Measurements from ENCODE around the gene LSR.

Gene LSR

GRCh38 chr19:35287713-35288112, 38.9 kb downstream of the LSR start:
- ChIA-PET CTCF (interaction anchor here (1.2 kb wide), 1 partner anchor 13 kb away, joined by 3 read pairs; no protein-coding TSS in a partner anchor), POLR2A (no interaction called here)
- 94% methylated on average over 4 of the region's 10 CpGs for WGBS (ENCODE audit: insufficient coverage)
- no peak overlapping the region for H3K27ac ChIP-seq (ENCODE audit: insufficient read depth in 1 of 2, low read depth in 1 of 2, low read length in 2 of 2, poor library complexity in 1 of 2, severe bottlenecking in 2 of 2)
- no peak overlapping the region for H3K4me3 ChIP-seq (ENCODE audit: control insufficient read depth in 1 of 7, extremely low read depth in 1 of 7, insufficient read depth in 4 of 7, low read depth in 2 of 7, low read length in 6 of 7)
- H3K27me3 ChIP-seq (replicated peaks in 2 of 5; ENCODE audit: control insufficient read depth in 4 of 5, insufficient read depth in 5 of 5, low read length in 4 of 5) = no peaks in the 10 kb centered on the region
- DNase-seq = no peak
- H3K36me3 ChIP-seq (ENCODE audit: control insufficient read depth in 4 of 4, insufficient read depth in 4 of 4, low read length in 3 of 4) = no peaks in the 10 kb centered on the region
- peaks cover 0 to 9% (median 2%) of the 10 kb centered on the region in 4 experiments for H3K4me1 ChIP-seq (ENCODE audit: control extremely low read depth in 1 of 4, control insufficient read depth in 4 of 4, insufficient read depth in 4 of 4, low read length in 3 of 4)
- no peaks in the 10 kb centered on the region for H3K9me3 ChIP-seq (ENCODE audit: control extremely low read depth in 1 of 5, control insufficient read depth in 4 of 5, insufficient read depth in 2 of 5, low read depth in 1 of 5, low read length in 4 of 5)

DNA sequence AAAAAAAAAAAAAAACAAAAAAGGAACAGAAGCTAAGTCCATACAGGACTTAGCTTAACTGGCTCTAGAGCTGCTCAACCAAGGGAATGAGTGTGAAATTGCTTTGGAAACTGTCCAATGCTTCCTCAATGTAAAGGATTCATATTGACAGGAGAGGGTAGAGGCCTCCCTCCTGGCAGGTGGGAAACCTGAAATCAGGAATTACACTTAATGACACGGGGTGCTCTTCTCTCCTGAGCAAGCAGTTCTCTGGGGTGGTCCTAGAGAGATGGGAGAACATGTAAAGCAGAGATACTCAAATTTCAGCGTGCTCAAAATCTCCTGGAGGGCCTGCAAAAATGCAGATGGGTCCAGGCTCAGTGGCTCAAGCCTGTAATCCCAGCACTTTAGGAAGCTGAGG, 39.5 kb downstream of the LSR start:
- DNase-seq = no peak
- WGBS (ENCODE audit: insufficient coverage) = 100% methylated on average over 1 of the region's 2 CpGs
- H3K9me3 ChIP-seq (ENCODE audit: control extremely low read depth in 1 of 5, control insufficient read depth in 4 of 5, insufficient read depth in 2 of 5, low read depth in 1 of 5, low read length in 4 of 5) = no peaks in the 10 kb centered on the region
- POLR2A ChIA-PET = no interaction called here
- H3K4me3 ChIP-seq (ENCODE audit: control insufficient read depth in 1 of 7, extremely low read depth in 1 of 7, insufficient read depth in 4 of 7, low read depth in 2 of 7, low read length in 6 of 7) = no peak overlapping the region
- no peaks in the 10 kb centered on the region for H3K36me3 ChIP-seq (ENCODE audit: control insufficient read depth in 4 of 4, insufficient read depth in 4 of 4, low read length in 3 of 4)
- H3K27me3 ChIP-seq (replicated peaks in 2 of 5; ENCODE audit: control insufficient read depth in 4 of 5, insufficient read depth in 5 of 5, low read length in 4 of 5) = no peaks in the 10 kb centered on the region
- CTCF ChIA-PET = interaction anchor here (1.2 kb wide), 1 partner anchor 13 kb away, joined by 3 read pairs; no protein-coding TSS in a partner anchor
- H3K4me1 ChIP-seq (ENCODE audit: control extremely low read depth in 1 of 4, control insufficient read depth in 4 of 4, insufficient read depth in 4 of 4, low read length in 3 of 4) = peaks cover 0 to 11% (median 1%) of the 10 kb centered on the region in 4 experiments
- no peak overlapping the region for H3K27ac ChIP-seq (ENCODE audit: insufficient read depth in 1 of 2, low read depth in 1 of 2, low read length in 2 of 2, poor library complexity in 1 of 2, severe bottlenecking in 2 of 2)

DNA sequence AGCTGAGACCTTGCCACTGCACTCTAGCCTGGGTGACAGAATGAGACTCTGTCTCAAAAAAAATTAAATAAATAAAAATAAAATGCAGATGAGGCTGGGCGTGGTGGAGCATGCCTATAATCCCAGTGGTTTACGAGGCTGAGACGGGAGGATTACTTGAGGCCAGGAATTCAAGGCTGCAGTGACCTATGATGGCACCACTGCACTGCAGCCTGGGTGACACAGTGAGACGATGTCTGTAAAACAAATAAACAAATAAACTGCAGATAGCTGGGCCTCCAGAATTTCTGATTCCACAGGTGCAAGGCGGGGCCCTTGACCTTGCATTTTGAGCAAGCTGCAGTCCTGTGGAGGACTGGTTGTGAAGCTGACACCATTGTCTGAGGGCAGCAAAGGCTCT, 40.1 kb downstream of the LSR start:
- no peaks in the 10 kb centered on the region for H3K9me3 ChIP-seq (ENCODE audit: control extremely low read depth in 1 of 5, control insufficient read depth in 4 of 5, insufficient read depth in 2 of 5, low read depth in 1 of 5, low read length in 4 of 5)
- DNase-seq = no peak
- H3K4me1 ChIP-seq (ENCODE audit: control extremely low read depth in 1 of 4, control insufficient read depth in 4 of 4, insufficient read depth in 4 of 4, low read length in 3 of 4) = peaks cover 0 to 13% (median 1%) of the 10 kb centered on the region in 4 experiments
- WGBS (ENCODE audit: insufficient coverage) = 97% methylated on average over 5 of the region's 5 CpGs
- CTCF ChIA-PET = interaction anchor here (1.0 to 1.3 kb wide), 3 partner anchors 14 to 18 kb away, joined by 3 to 5 read pairs (median 3); no protein-coding TSS in a partner anchor
- POLR2A ChIA-PET = interaction anchor here (0.6 kb wide), 1 partner anchor 85 kb away, joined by 3 read pairs; no protein-coding TSS in a partner anchor
- no peak overlapping the region for H3K4me3 ChIP-seq (ENCODE audit: control insufficient read depth in 1 of 7, extremely low read depth in 1 of 7, insufficient read depth in 4 of 7, low read depth in 2 of 7, low read length in 6 of 7)
- H3K27ac ChIP-seq (ENCODE audit: insufficient read depth in 1 of 2, low read depth in 1 of 2, low read length in 2 of 2, poor library complexity in 1 of 2, severe bottlenecking in 2 of 2) = no peak overlapping the region
- H3K36me3 ChIP-seq (ENCODE audit: control insufficient read depth in 4 of 4, insufficient read depth in 4 of 4, low read length in 3 of 4) = no peaks in the 10 kb centered on the region
- no peaks in the 10 kb centered on the region for H3K27me3 ChIP-seq (replicated peaks in 2 of 5; ENCODE audit: control insufficient read depth in 4 of 5, insufficient read depth in 5 of 5, low read length in 4 of 5)

DNA sequence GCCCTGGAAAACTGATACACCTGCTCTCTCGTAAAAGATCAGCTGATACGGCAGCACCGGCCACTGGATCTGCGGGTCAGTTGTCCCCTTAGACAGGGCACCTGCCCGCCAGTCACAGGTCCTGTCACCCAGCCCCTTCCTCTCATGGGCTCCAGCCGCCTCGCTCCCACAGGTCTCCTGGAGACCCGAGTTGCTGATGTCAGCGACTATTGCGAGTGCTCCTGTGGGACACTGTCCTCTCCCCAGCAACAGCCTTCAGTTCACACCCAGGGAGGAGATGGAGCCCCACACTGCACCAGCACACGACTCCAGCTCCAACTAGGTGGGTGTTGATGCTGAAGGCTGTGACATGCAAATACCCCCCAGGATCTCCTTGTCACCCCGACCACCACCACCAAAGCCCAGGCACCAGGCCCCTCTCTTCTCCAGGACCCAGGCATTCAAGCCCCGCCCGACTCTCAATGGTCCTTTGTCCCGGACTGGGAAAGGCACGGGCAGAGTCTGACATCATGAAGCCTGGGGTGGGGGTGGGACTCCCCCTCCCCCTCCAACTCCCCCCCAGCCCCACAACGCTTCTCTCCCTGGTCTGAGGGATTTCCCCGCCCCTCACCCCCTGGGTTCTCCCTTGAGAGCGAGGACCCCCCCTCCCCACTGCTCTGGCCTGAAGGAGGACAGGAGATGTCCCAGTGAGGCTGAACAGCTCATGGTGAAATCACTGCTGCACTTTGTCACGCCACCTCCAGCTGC, 41.8 kb downstream of the LSR start:
- no peak for DNase-seq
- WGBS (ENCODE audit: insufficient coverage) = 97% methylated on average over 9 of the region's 20 CpGs
- Histone ChIP-seq H3K27ac (ENCODE audit: insufficient read depth in 1 of 2, low read depth in 1 of 2, low read length in 2 of 2, poor library complexity in 1 of 2, severe bottlenecking in 2 of 2) (no peak overlapping the region), H3K9me3 (ENCODE audit: control extremely low read depth in 1 of 5, control insufficient read depth in 4 of 5, insufficient read depth in 2 of 5, low read depth in 1 of 5, low read length in 4 of 5) (no peaks in the 10 kb centered on the region), H3K36me3 (ENCODE audit: control insufficient read depth in 4 of 4, insufficient read depth in 4 of 4, low read length in 3 of 4) (no peaks in the 10 kb centered on the region), H3K4me1 (ENCODE audit: control extremely low read depth in 1 of 4, control insufficient read depth in 4 of 4, insufficient read depth in 4 of 4, low read length in 3 of 4) (peaks cover 2 to 20% (median 12%) of the 10 kb centered on the region in 4 experiments), H3K4me3 (ENCODE audit: control insufficient read depth in 1 of 7, extremely low read depth in 1 of 7, insufficient read depth in 4 of 7, low read depth in 2 of 7, low read length in 6 of 7) (no peak overlapping the region), H3K27me3 (replicated peaks in 2 of 5; ENCODE audit: control insufficient read depth in 4 of 5, insufficient read depth in 5 of 5, low read length in 4 of 5) (no peaks in the 10 kb centered on the region)
- ChIA-PET CTCF (interaction anchor here (1.3 to 1.4 kb wide), 2 partner anchors 19 to 20 kb away, joined by 3 to 4 read pairs; no protein-coding TSS in a partner anchor), POLR2A (no interaction called here)

- POLR2A ChIA-PET = no interaction called here
- H3K36me3 ChIP-seq (ENCODE audit: control insufficient read depth in 4 of 4, insufficient read depth in 4 of 4, low read length in 3 of 4) = no peaks in the 10 kb centered on the region
These were observed 42.5 kb downstream of the LSR start for GRCh38 chr19:35291259-35291658.

GRCh38 chr19:35291916-35292315, 43.1 kb downstream of the LSR start, which contains the start of gene MAG:
MAG (plus strand) TSS chr19:35292161; CDS start chr19:35295409, 3,248 bp downstream.
- H3K9me3 ChIP-seq (ENCODE audit: control extremely low read depth in 1 of 5, control insufficient read depth in 4 of 5, insufficient read depth in 2 of 5, low read depth in 1 of 5, low read length in 4 of 5) = no peaks in the 10 kb centered on the region
- peaks cover 6 to 33% (median 24%) of the 10 kb centered on the region in 4 experiments for H3K4me1 ChIP-seq (ENCODE audit: control extremely low read depth in 1 of 4, control insufficient read depth in 4 of 4, insufficient read depth in 4 of 4, low read length in 3 of 4)
- H3K4me3 ChIP-seq (ENCODE audit: control insufficient read depth in 1 of 7, extremely low read depth in 1 of 7, insufficient read depth in 4 of 7, low read depth in 2 of 7, low read length in 6 of 7) = no peak within 1 kb of the TSS
- ChIA-PET CTCF (interaction anchor here (1.3 to 1.4 kb wide), 2 partner anchors 20 to 53 kb away, joined by 3 to 4 read pairs; no protein-coding TSS in a partner anchor), POLR2A (no interaction called here)
- no peaks in the 10 kb centered on the region for H3K36me3 ChIP-seq (ENCODE audit: control insufficient read depth in 4 of 4, insufficient read depth in 4 of 4, low read length in 3 of 4)
- no peaks in the 10 kb centered on the region for H3K27me3 ChIP-seq (replicated peaks in 2 of 5; ENCODE audit: control insufficient read depth in 4 of 5, insufficient read depth in 5 of 5, low read length in 4 of 5)
- H3K27ac ChIP-seq (ENCODE audit: insufficient read depth in 1 of 2, low read depth in 1 of 2, low read length in 2 of 2, poor library complexity in 1 of 2, severe bottlenecking in 2 of 2) = no peak within 1 kb of the TSS
- DNase-seq = no peak
- WGBS (ENCODE audit: insufficient coverage) = 97% methylated on average over 9 of the region's 12 CpGs

More at GRCh38 chr19:35291259-35291658, 42.5 kb downstream of the LSR start:
- DNase-seq = no peak
- Histone ChIP-seq H3K27me3 (replicated peaks in 2 of 5; ENCODE audit: control insufficient read depth in 4 of 5, insufficient read depth in 5 of 5, low read length in 4 of 5) (no peaks in the 10 kb centered on the region), H3K9me3 (ENCODE audit: control extremely low read depth in 1 of 5, control insufficient read depth in 4 of 5, insufficient read depth in 2 of 5, low read depth in 1 of 5, low read length in 4 of 5) (no peaks in the 10 kb centered on the region), H3K4me1 (ENCODE audit: control extremely low read depth in 1 of 4, control insufficient read depth in 4 of 4, insufficient read depth in 4 of 4, low read length in 3 of 4) (peaks cover 2 to 28% (median 18%) of the 10 kb centered on the region in 4 experiments), H3K4me3 (ENCODE audit: control insufficient read depth in 1 of 7, extremely low read depth in 1 of 7, insufficient read depth in 4 of 7, low read depth in 2 of 7, low read length in 6 of 7) (no peak overlapping the region), H3K27ac (ENCODE audit: insufficient read depth in 1 of 2, low read depth in 1 of 2, low read length in 2 of 2, poor library complexity in 1 of 2, severe bottlenecking in 2 of 2) (no peak overlapping the region)
- CTCF ChIA-PET = interaction anchor here (1.3 to 1.4 kb wide), 3 partner anchors 19 to 53 kb away, joined by 3 to 4 read pairs (median 3); no protein-coding TSS in a partner anchor
- 100% methylated on average over 4 of the region's 6 CpGs for WGBS (ENCODE audit: insufficient coverage)
